PC-3 (cell line): ENCODE measurements around the gene MAP3K7CL. TPM values are rescaled to one million over a fixed set of nuclear protein-coding genes. Genes with fewer than 3 reads are reported as not detected.

ENCODE experiments used
- ATAC-seq: fragments of 200-7000 bp; cut with Tn5 transposase; 2 replicates; pipeline ENCODE4 v1.9.1; 2020; ENCODE audit warnings: mild to moderate bottlenecking, moderate library complexity
- BruUV-seq: library from RNA; stranded (reverse); fragments of 400-500 nt; replicated peaks from 2 replicates; lab custom pipeline; 2021; lab: Mats Ljungman, UMichigan
- CTCF ChIA-PET: fragments of 300-600 bp; sonication (Branson Sonifier 250); formaldehyde crosslinking; loops from one replicate; lab custom pipeline; 2022; ENCODE audit warnings: antibody characterized with exemption; lab: Charles Lee
- POLR2A ChIA-PET: fragments of 300-600 bp; sonication (Branson Sonifier 250); formaldehyde crosslinking; loops from one replicate; lab custom pipeline; 2022; ENCODE audit warnings: antibody characterized with exemption; ENCODE audit not compliant: unreplicated experiment; lab: Charles Lee
- DNase-seq: peaks from one replicate; pipeline ENCODE4 v3.0.0-alpha.2; 2015
- H2AFZ ChIP-seq: fragments of 300-600 bp; sonication (generic); 2 replicates; pipeline ENCODE4 v1.6.0; 2016; ENCODE audit warnings: antibody characterized with exemption, low read length
- H3F3A ChIP-seq: fragments of 300-600 bp; sonication (generic); one replicate; pipeline ENCODE4 v1.6.0; 2017; ENCODE audit warnings: antibody characterized with exemption, low read length, control low read depth, mild to moderate bottlenecking; ENCODE audit not compliant: unreplicated experiment
- H3K27ac ChIP-seq: fragments of 300-600 bp; sonication (generic); 2 replicates; pipeline ENCODE4 v1.5.1; 2016; ENCODE audit warnings: mild to moderate bottlenecking, low read length
- H3K27me3 ChIP-seq: fragments of 300-600 bp; sonication (generic); 2 replicates; pipeline ENCODE4 v1.6.1; 2016; ENCODE audit warnings: low read length, mixed read lengths
- H3K36me3 ChIP-seq: fragments of 300-600 bp; sonication (generic); 2 replicates; pipeline ENCODE4 v1.6.1; 2016; ENCODE audit warnings: low read depth, mixed run types, low read length, mixed read lengths
- H3K4me1 ChIP-seq: fragments of 300-600 bp; sonication (generic); 2 replicates; pipeline ENCODE4 v1.5.1; 2016; ENCODE audit warnings: low read length; ENCODE audit not compliant: insufficient read depth
- H3K4me2 ChIP-seq: fragments of 300-600 bp; sonication (generic); 2 replicates; pipeline ENCODE4 v1.6.0; 2016; ENCODE audit warnings: low read length
- H3K4me3 ChIP-seq: fragments of 300-600 bp; sonication (generic); 2 replicates; pipeline ENCODE4 v1.5.1; 2016; ENCODE audit warnings: mild to moderate bottlenecking, low read length, mixed read lengths
- H3K79me2 ChIP-seq: fragments of 300-600 bp; sonication (generic); 2 replicates; pipeline ENCODE4 v1.6.1; 2017; ENCODE audit warnings: low read length, mixed read lengths
- H3K9ac ChIP-seq: fragments of 300-600 bp; sonication (generic); 2 replicates; pipeline ENCODE4 v1.6.0; 2016; ENCODE audit warnings: mild to moderate bottlenecking, low read length
- H3K9me2 ChIP-seq: fragments of 300-600 bp; sonication (generic); replicated peaks from 2 replicates; pipeline ENCODE4 v1.6.1; 2016; ENCODE audit warnings: mixed run types, low read length, mixed read lengths
- H3K9me3 ChIP-seq: fragments of 300-600 bp; sonication (generic); 2 replicates; pipeline ENCODE4 v1.6.1; 2016; ENCODE audit warnings: low read length, mixed read lengths
- H4K20me1 ChIP-seq: fragments of 300-600 bp; sonication (generic); 2 replicates; pipeline ENCODE4 v1.6.1; 2016; ENCODE audit warnings: low read length, mixed read lengths
- EZH2 ChIP-seq: fragments of 300-600 bp; sonication (generic); IDR thresholded peaks from one replicate; pipeline ENCODE4 v1.6.1; 2017; ENCODE audit warnings: antibody characterized with exemption, mild to moderate bottlenecking, low read length; ENCODE audit not compliant: unreplicated experiment
- EZH2phosphoT487 ChIP-seq: fragments of 300-600 bp; sonication (generic); IDR thresholded peaks from 2 replicates; pipeline ENCODE4 v1.6.1; 2018; ENCODE audit warnings: mild to moderate bottlenecking, antibody characterized with exemption, low read length, borderline replicate concordance
- intact Hi-C: fragments of 100-400 bp; cut with micrococcal nuclease; formaldehyde crosslinking; loops from 2 replicates; pipeline ENCODE4 v1.9.0; 2023
- total RNA-seq: library from RNA; depleted of rRNA; stranded (reverse); fragments of >200 nt; gene quantifications from 2 replicates; pipeline ENCODE4 v1.2.3, GENCODE V29; 2014
- TF ChIP-seq, protein P1 (sequence below): fragments of 300-600 bp; sonication (generic); conservative IDR thresholded peaks from 2 replicates; pipeline ENCODE4 v1.5.1; 2017; ENCODE audit warnings: antibody characterized with exemption, low read depth, mild to moderate bottlenecking, low read length

Gene MAP3K7CL
- total RNA-seq, 1 experiment from 2014 or later: 1.3 TPM

DNA sequence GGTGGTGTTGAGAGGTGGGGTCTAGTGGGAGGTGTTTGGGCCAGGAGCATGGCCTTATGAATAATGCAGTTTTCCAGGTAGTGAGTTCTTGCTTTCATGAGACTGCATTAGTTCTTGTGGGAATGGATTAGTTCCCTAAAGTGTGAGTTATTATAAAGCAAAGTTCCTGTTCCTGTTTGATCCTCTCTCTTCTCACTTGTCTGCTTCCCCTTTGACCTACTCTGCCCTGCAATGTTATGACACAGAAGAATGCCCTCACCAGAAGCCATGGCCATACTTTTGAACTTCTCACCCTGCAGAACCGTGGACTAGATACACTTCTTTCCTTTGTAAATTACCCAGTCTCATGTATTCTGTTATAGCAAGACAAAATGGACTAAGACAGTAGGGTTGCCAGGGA, 53.6 kb downstream of the MAP3K7CL start:
- CTCF ChIA-PET: no interaction called here
- no peaks in the 10 kb centered on the region for H3K9me2 ChIP-seq
- H3K9ac ChIP-seq: no peak overlapping the region
- H3K4me3 ChIP-seq: no peak overlapping the region
- no peak for ATAC-seq
- no peak for DNase-seq
- BruUV-seq: no TSS peak
- no peak overlapping the region for H3K27ac ChIP-seq
- no peak overlapping the region for H3K4me2 ChIP-seq
- no peaks in the 10 kb centered on the region for H3K79me2 ChIP-seq
- intact Hi-C loops: no loop called here
- H4K20me1 ChIP-seq: no peaks in the 10 kb centered on the region
- TF ChIP-seq, protein P1, sequence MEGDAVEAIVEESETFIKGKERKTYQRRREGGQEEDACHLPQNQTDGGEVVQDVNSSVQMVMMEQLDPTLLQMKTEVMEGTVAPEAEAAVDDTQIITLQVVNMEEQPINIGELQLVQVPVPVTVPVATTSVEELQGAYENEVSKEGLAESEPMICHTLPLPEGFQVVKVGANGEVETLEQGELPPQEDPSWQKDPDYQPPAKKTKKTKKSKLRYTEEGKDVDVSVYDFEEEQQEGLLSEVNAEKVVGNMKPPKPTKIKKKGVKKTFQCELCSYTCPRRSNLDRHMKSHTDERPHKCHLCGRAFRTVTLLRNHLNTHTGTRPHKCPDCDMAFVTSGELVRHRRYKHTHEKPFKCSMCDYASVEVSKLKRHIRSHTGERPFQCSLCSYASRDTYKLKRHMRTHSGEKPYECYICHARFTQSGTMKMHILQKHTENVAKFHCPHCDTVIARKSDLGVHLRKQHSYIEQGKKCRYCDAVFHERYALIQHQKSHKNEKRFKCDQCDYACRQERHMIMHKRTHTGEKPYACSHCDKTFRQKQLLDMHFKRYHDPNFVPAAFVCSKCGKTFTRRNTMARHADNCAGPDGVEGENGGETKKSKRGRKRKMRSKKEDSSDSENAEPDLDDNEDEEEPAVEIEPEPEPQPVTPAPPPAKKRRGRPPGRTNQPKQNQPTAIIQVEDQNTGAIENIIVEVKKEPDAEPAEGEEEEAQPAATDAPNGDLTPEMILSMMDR: no peak
- no peak for TF ChIP-seq EZH2
- no peak for TF ChIP-seq EZH2phosphoT487
- H3K9me3 ChIP-seq: no peaks in the 10 kb centered on the region
- H3K4me1 ChIP-seq: peaks cover 32% of the 10 kb centered on the region
- no peak overlapping the region for H2AFZ ChIP-seq
- no peaks in the 10 kb centered on the region for H3F3A ChIP-seq
- H3K36me3 ChIP-seq: no peaks in the 10 kb centered on the region
- no peaks in the 10 kb centered on the region for H3K27me3 ChIP-seq
- POLR2A ChIA-PET: no interaction called here

DNA sequence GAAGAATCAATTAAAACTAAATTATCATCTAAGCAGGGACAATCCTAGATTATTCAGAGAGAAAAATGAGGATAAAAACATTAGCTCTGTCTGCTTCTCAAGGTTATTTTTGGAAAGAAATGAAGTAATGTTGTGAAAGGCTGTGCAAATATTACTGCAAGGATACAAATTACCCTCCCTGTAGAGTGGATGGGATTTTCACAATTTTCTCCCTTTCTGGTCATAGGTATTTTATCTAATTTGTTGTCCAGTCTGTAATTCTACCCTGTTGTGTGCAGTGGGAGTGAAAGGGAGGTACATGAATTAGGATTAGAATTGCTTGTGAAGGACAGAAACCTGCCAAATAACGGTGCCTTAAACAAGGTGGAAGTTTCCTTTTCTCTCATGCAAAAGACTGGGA, 54.7 kb downstream of the MAP3K7CL start:
- ATAC-seq (no peak), DNase-seq (no peak)
- Histone ChIP-seq H2AFZ (no peak overlapping the region), H3K9ac (no peak overlapping the region), H3F3A (no peaks in the 10 kb centered on the region), H3K4me1 (peaks cover 32% of the 10 kb centered on the region), H3K27ac (no peak overlapping the region), H3K36me3 (no peaks in the 10 kb centered on the region), H3K27me3 (no peaks in the 10 kb centered on the region), H3K4me3 (no peak overlapping the region), H3K79me2 (no peaks in the 10 kb centered on the region), H4K20me1 (no peaks in the 10 kb centered on the region), H3K4me2 (no peak overlapping the region), H3K9me3 (no peaks in the 10 kb centered on the region), H3K9me2 (no peaks in the 10 kb centered on the region)
- intact Hi-C loops: no loop called here
- CTCF ChIA-PET: no interaction called here
- TF ChIP-seq, protein P1: no peak
- no peak for TF ChIP-seq EZH2phosphoT487
- no peak for TF ChIP-seq EZH2
- POLR2A ChIA-PET: no interaction called here
- no TSS peak for BruUV-seq

DNA sequence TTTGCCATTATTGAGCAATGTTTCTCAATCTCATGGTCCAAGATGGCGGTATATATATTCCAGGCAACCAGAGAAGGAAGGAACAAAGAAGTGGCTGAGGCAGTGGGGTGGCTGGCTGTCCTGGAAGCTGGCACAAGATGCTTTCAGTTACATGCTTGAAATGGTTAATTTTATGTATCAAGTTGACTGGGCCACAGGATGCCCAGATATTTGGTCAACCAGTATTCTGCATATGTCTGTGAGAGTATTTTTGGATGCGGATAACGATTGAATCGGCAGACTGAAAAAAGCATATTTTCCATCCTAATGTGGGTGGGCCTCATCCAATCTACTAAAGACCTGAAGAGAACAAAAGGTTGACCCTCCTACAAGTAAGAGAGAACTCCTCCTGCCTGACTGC, 55.2 kb downstream of the MAP3K7CL start:
- Histone ChIP-seq H4K20me1 (no peaks in the 10 kb centered on the region), H3K9me2 (no peaks in the 10 kb centered on the region), H3K79me2 (no peaks in the 10 kb centered on the region), H3K4me3 (no peak overlapping the region), H3K27ac (no peak overlapping the region), H3K9ac (no peak overlapping the region), H3K9me3 (no peaks in the 10 kb centered on the region), H3F3A (no peaks in the 10 kb centered on the region), H3K4me2 (no peak overlapping the region), H2AFZ (no peak overlapping the region), H3K27me3 (no peaks in the 10 kb centered on the region), H3K4me1 (peaks cover 32% of the 10 kb centered on the region), H3K36me3 (no peaks in the 10 kb centered on the region)
- no TSS peak for BruUV-seq
- POLR2A ChIA-PET: no interaction called here
- CTCF ChIA-PET: no interaction called here
- ATAC-seq (no peak), DNase-seq (no peak)
- intact Hi-C loops: no loop called here
- TF ChIP-seq EZH2 (no peak), EZH2phosphoT487 (no peak)
- TF ChIP-seq, protein P1: no peak
